A549 (cell line): ENCODE results near the gene SIPA1. TPM values are rescaled to one million over a fixed set of nuclear protein-coding genes. Genes with fewer than 3 reads are reported as not detected.

Source experiments
- ATAC-seq, 2 experiments: fragments of 200-7000 bp in 1 of 2; fragments of >200 bp in 1 of 2; cut with Nextera tagmentation in 1 of 2; cut with Tn5 transposase in 1 of 2; 3 replicates each; pipeline versions ENCODE4 v1.8.0 to v1.9.1; 2018 to 2020; ENCODE audit warnings: mild to moderate bottlenecking in 1 of 2, moderate library complexity in 1 of 2
- CTCF ChIA-PET: fragments of 300-600 bp; sonication (Branson Sonifier 250); formaldehyde crosslinking; extraction: SDS; loops from one replicate; lab custom pipeline; 2021; ENCODE audit warnings: antibody characterized with exemption, inconsistent platforms; lab: Yijun Ruan, JAX
- POLR2A ChIA-PET: fragments of 350-600 bp; formaldehyde crosslinking; extraction: SDS; loops from one replicate; lab custom pipeline; 2021; ENCODE audit warnings: antibody characterized with exemption, inconsistent platforms; lab: Yijun Ruan, JAX
- DNase-seq, 2 experiments: peaks; one replicate each; pipeline versions ENCODE4 v3.0.0 to v3.0.0-alpha.2; 2011 to 2016; ENCODE audit warnings: low read depth in 1 of 2, low spot score in 1 of 2
- FAIRE-seq: peaks from 2 replicates; lab custom pipeline; 2011; peaks lifted over from hg19 to GRCh38; lab: Jason Lieb, UNC
- H3K27ac ChIP-seq, 2 experiments: fragments of >200 bp; sonication (Bioruptor Twin); formaldehyde crosslinking; 3 replicates each; pipeline ENCODE4 v1.5.1; 2016 to 2017
- H3K4me1 ChIP-seq: fragments of >200 bp; sonication (Bioruptor Twin); formaldehyde crosslinking; 3 replicates; pipeline ENCODE4 v1.6.1; 2016
- H3K4me2 ChIP-seq: fragments of >200 bp; sonication (Bioruptor Twin); formaldehyde crosslinking; 3 replicates; pipeline ENCODE4 v1.6.1; 2016
- H3K4me3 ChIP-seq: fragments of >200 bp; sonication (Bioruptor Twin); formaldehyde crosslinking; 3 replicates; pipeline ENCODE4 v1.5.1; 2016
- H3K9me3 ChIP-seq: fragments of >200 bp; sonication (Bioruptor Twin); formaldehyde crosslinking; 3 replicates; pipeline ENCODE4 v1.6.1; 2016
- CBX2 ChIP-seq: fragments of 200-600 bp; sonication (generic); IDR thresholded peaks from 2 replicates; pipeline ENCODE4 v1.6.1; 2016; ENCODE audit warnings: low read depth, mild to moderate bottlenecking, borderline replicate concordance
- CBX8 ChIP-seq: fragments of 200-600 bp; sonication (generic); IDR thresholded peaks from 2 replicates; pipeline ENCODE4 v1.6.1; 2016
- CEBPB ChIP-seq, 2 experiments: fragments of >200 bp in 1 of 2; sonication (Bioruptor Twin) in 1 of 2; formaldehyde crosslinking in 1 of 2; IDR thresholded peaks; 2 replicates each; pipeline ENCODE4 v1.6.1; 2012 to 2016
- CHD4 ChIP-seq: fragments of 200-600 bp; sonication (generic); IDR thresholded peaks from 2 replicates; pipeline ENCODE4 v1.6.1; 2016; ENCODE audit warnings: antibody characterized with exemption, mild to moderate bottlenecking, borderline replicate concordance
- EHMT2 ChIP-seq: fragments of 200-600 bp; sonication (generic); IDR thresholded peaks from 2 replicates; pipeline ENCODE4 v1.6.1; 2016; ENCODE audit warnings: antibody characterized with exemption, low read depth, mild to moderate bottlenecking, moderate library complexity
- FOXS1 ChIP-seq: fragments of 250-450 bp; sonication (Bioruptor Pico); IDR thresholded peaks from 2 replicates; pipeline ENCODE4 v1.5.0; 2020; ENCODE audit warnings: mild to moderate bottlenecking, moderate library complexity
- HDAC2 ChIP-seq: fragments of 200-600 bp; sonication (generic); IDR thresholded peaks from 2 replicates; pipeline ENCODE4 v1.6.1; 2016
- HEYL ChIP-seq: fragments of 250-450 bp; sonication (Bioruptor Pico); IDR thresholded peaks from 2 replicates; pipeline ENCODE4 v1.8.0; 2021; ENCODE audit warnings: mild to moderate bottlenecking, moderate library complexity
- HOXA7 ChIP-seq: fragments of 250-450 bp; sonication (Bioruptor Pico); IDR thresholded peaks from 2 replicates; pipeline ENCODE4 v1.5.0; 2020; ENCODE audit warnings: mild to moderate bottlenecking, moderate library complexity
- NPAS2 ChIP-seq: fragments of 250-450 bp; sonication (Bioruptor Pico); IDR thresholded peaks from 2 replicates; pipeline ENCODE4 v1.8.0; 2022; ENCODE audit warnings: mild to moderate bottlenecking, moderate library complexity, borderline replicate concordance
- PHF8 ChIP-seq: fragments of 200-600 bp; sonication (generic); IDR thresholded peaks from 2 replicates; pipeline ENCODE4 v1.6.1; 2016; ENCODE audit warnings: low read depth, mild to moderate bottlenecking, antibody characterized with exemption, moderate library complexity, borderline replicate concordance
- POLR2A ChIP-seq: IDR thresholded peaks from 2 replicates; pipeline ENCODE4 v1.6.1; 2012; ENCODE audit warnings: mild to moderate bottlenecking, low read length
- POLR2AphosphoS2 ChIP-seq: conservative IDR thresholded peaks from 2 replicates; pipeline ENCODE4 v1.6.1; 2012; ENCODE audit warnings: low read length, improper control_type of control experiment, inconsistent platforms
- RCOR1 ChIP-seq: fragments of 150-350 bp; IDR thresholded peaks from 2 replicates; pipeline ENCODE4 v1.6.1; 2014; ENCODE audit warnings: antibody characterized with exemption, low read length, low read depth
- SMC3 ChIP-seq: fragments of >200 bp; sonication (Bioruptor Twin); formaldehyde crosslinking; IDR thresholded peaks from 3 replicates; pipeline ENCODE4 v1.6.1; 2018; ENCODE audit warnings: inconsistent platforms
- SREBF2 ChIP-seq: fragments of 450-650 bp; IDR thresholded peaks from 2 replicates; pipeline ENCODE4 v1.6.1; 2014; ENCODE audit warnings: mild to moderate bottlenecking, moderate library complexity
- WGBS: methylation state at CpG from one replicate; pipeline ENCODE4 v1.1.6; 2017; ENCODE audit errors: missing lambda C conversion rate; 5-methylcytosine and 5-hydroxymethylcytosine counted together
- polyA plus RNA-seq, 4 experiments: library from polyadenylated mRNA; depleted of rRNA in 3 of 4; stranded (reverse); fragments of >200 nt; fragmentation: RNase III in 1 of 4; extraction: RNeasy Plus Mini Kit Qiagen cat#74134 plus additional on column Dnase treatment in 1 of 4; gene quantifications; 2 replicates in 3 of 4; 3 replicates in 1 of 4; pipeline ENCODE4 v1.2.3, GENCODE V29; 2011 to 2017
- TF ChIP-seq, protein P1 (sequence below): fragments of >200 bp; sonication (Bioruptor Twin); formaldehyde crosslinking; IDR thresholded peaks from 3 replicates; pipeline ENCODE4 v1.5.1; 2016
- TF ChIP-seq, protein P2 (sequence below): IDR thresholded peaks from 2 replicates; pipeline ENCODE4 v1.6.1; 2012
- TF ChIP-seq, protein P3 (sequence below): fragments of 250-450 bp; sonication (Bioruptor Pico); IDR thresholded peaks from 2 replicates; pipeline ENCODE4 v1.5.0; 2021; ENCODE audit warnings: mild to moderate bottlenecking, moderate library complexity, borderline replicate concordance
- TF ChIP-seq, protein P4 (sequence below): fragments of >200 bp; sonication (Bioruptor Twin); formaldehyde crosslinking; IDR thresholded peaks from 3 replicates; pipeline ENCODE4 v1.6.1; 2016

The SIPA1 gene
- polyA plus RNA-seq, 2 of the 4 experiments (the other 2 are of a cell fraction), result 9.9 to 17.4 TPM

DNA sequence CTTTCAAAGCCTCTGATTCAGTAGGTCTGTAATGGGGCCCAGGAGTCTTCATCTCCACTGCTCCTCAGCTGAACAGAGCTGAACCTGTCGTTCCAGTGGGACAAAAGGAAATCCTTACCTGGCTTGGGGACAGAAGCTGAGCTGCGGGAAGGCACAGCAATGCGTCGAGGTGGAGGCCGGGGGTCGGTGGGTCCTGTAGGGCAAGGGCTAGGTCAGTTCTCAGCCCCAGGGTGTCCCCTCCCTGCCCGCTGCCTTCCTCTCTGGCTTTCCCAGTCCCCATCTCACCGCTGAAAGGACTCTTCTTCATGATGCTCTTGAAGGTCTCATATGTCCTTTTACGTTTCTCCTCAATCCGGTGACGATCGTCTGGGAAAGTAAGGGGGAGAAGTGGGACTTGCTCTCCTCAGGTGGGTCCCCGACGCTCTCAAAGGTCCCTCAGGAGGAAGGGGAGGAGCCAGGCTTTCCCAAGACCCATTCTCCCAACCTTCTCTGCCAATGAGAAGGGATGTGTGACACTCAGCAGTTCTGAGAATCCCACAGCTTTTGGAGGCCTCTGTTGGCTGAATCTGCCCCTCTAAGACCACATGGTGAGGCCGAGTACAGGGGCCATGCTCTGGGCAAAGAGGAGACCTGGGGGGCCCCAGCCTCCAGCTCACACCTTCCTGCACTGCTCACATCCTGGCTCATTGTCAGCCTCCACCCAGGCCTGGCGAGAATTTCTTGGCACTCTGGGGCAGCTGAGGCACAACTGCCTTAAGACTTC lies 17.9 kb downstream of the SIPA1 start (continued):
- TF ChIP-seq, protein P1, sequence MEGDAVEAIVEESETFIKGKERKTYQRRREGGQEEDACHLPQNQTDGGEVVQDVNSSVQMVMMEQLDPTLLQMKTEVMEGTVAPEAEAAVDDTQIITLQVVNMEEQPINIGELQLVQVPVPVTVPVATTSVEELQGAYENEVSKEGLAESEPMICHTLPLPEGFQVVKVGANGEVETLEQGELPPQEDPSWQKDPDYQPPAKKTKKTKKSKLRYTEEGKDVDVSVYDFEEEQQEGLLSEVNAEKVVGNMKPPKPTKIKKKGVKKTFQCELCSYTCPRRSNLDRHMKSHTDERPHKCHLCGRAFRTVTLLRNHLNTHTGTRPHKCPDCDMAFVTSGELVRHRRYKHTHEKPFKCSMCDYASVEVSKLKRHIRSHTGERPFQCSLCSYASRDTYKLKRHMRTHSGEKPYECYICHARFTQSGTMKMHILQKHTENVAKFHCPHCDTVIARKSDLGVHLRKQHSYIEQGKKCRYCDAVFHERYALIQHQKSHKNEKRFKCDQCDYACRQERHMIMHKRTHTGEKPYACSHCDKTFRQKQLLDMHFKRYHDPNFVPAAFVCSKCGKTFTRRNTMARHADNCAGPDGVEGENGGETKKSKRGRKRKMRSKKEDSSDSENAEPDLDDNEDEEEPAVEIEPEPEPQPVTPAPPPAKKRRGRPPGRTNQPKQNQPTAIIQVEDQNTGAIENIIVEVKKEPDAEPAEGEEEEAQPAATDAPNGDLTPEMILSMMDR, result no peak
- no peak for TF ChIP-seq RCOR1

DNA sequence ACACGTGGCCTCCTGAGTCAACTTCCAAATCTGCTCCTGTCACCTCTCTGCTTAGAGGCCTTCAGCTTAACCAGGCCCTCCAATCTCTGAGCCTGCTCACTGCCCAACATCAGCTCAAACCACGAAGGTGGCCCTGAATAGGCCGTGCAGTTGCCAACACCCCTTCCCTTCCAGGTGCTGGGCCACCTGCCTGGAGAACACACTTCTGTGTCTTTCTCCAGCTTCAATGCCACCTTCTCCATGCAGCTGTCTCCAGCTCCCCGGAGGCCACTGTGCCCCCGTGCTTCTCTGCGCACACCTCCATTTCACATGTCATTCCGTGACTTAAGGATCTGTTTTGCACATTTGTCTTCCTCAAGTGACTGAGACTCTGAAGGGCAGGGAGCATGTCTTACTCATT lies 19.5 kb downstream of the SIPA1 start:
- Histone ChIP-seq H3K27ac (no peak overlapping the region), H3K4me1 (peaks cover 15% of the 10 kb centered on the region), H3K9me3 (no peaks in the 10 kb centered on the region), H3K4me2 (no peak overlapping the region), H3K4me3 (no peak overlapping the region)
- WGBS, result 100% methylated on average over 7 of the region's 7 CpGs
- ATAC-seq (no peak), FAIRE-seq (no peak), DNase-seq (no peak)
- CTCF ChIA-PET, result interaction anchor here (0.5 to 2.3 kb wide), 3 partner anchors 31 to 54 kb away, joined by 3 to 11 read pairs (median 3); no protein-coding TSS in a partner anchor
- POLR2A ChIA-PET, result no interaction called here
- TF ChIP-seq CEBPB (IDR thresholded peaks at IDR 0.05) (no peak), SREBF2 (no peak), EHMT2 (no peak), HDAC2 (no peak), CHD4 (no peak), POLR2A (no peak), NPAS2 (CRISPR knock-in tag) (no peak)
- TF ChIP-seq, protein P1, result no peak
- TF ChIP-seq, protein P2, sequence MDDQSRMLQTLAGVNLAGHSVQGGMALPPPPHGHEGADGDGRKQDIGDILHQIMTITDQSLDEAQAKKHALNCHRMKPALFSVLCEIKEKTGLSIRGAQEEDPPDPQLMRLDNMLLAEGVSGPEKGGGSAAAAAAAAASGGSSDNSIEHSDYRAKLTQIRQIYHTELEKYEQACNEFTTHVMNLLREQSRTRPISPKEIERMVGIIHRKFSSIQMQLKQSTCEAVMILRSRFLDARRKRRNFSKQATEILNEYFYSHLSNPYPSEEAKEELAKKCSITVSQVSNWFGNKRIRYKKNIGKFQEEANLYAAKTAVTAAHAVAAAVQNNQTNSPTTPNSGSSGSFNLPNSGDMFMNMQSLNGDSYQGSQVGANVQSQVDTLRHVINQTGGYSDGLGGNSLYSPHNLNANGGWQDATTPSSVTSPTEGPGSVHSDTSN, result no peak
- TF ChIP-seq, protein P3, sequence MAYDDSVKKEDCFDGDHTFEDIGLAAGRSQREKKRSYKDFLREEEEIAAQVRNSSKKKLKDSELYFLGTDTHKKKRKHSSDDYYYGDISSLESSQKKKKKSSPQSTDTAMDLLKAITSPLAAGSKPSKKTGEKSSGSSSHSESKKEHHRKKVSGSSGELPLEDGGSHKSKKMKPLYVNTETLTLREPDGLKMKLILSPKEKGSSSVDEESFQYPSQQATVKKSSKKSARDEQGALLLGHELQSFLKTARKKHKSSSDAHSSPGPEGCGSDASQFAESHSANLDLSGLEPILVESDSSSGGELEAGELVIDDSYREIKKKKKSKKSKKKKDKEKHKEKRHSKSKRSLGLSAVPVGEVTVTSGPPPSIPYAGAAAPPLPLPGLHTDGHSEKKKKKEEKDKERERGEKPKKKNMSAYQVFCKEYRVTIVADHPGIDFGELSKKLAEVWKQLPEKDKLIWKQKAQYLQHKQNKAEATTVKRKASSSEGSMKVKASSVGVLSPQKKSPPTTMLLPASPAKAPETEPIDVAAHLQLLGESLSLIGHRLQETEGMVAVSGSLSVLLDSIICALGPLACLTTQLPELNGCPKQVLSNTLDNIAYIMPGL (CRISPR knock-in tag), result no peak

DNA sequence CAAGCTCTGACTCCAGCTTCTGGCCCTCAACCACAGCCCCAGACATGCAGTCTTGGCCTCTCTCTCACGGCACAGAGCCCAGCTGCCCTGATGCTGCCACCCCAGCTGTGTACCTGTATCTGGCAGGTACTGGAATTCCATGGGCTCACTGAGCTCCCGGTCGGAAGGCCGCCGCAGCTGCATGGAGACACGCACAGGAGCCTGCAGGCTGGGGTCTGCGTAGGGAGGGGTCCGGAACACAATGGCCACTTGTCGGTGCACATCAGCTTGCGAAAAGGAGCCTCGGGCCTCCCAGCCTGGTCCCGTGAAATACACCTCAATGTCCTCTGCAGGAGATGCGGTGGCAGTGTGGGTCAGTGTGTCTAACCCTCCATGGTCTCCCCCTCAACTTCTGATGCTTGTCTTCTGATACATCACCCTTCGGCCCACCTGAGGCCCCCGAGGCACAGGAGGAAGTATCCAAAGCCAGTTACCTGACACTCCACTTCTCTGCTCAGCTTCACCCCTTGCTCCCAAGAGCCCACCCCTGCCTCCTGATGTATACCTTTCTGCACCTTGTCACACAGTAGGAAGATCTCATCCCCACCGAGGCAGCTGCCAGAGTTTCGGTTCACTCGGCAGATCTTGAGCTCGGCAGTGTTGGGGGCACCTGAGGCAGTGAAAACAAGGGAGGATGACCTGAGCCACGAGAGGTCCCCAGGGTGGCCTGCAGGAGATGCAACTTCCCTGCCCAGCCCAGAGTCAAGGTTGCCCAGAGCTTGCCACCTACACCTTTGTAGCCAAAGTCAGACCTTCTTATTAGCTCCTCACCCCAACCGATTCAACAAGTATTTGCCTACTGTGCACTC lies 20.5 kb downstream of the SIPA1 start:
- POLR2A ChIA-PET, result no interaction called here
- DNase-seq, result no peak
- ATAC-seq, result no peak
- Histone ChIP-seq H3K9me3 (no peaks in the 10 kb centered on the region), H3K4me1 (peaks cover 10% of the 10 kb centered on the region; the same call in 2 of the 3 replicates), H3K4me2 (no peak overlapping the region), H3K4me3 (no peak overlapping the region), H3K27ac (no peak overlapping the region)
- 93% methylated on average over 21 of the region's 21 CpGs for WGBS
- CTCF ChIA-PET, result interaction anchor here (0.6 to 2.3 kb wide), 4 partner anchors 32 to 706 kb away, joined by 3 to 11 read pairs (median 4); no protein-coding TSS in a partner anchor
- TF ChIP-seq CBX2 (no peak), CBX8 (no peak), SMC3 (no peak), POLR2AphosphoS2 (no peak), FOXS1 (CRISPR knock-in tag) (no peak), HOXA7 (CRISPR knock-in tag) (no peak), HEYL (CRISPR knock-in tag) (no peak), PHF8 (no peak), CEBPB (IDR thresholded peaks at IDR 0.05) (no peak)
- TF ChIP-seq, protein P4, sequence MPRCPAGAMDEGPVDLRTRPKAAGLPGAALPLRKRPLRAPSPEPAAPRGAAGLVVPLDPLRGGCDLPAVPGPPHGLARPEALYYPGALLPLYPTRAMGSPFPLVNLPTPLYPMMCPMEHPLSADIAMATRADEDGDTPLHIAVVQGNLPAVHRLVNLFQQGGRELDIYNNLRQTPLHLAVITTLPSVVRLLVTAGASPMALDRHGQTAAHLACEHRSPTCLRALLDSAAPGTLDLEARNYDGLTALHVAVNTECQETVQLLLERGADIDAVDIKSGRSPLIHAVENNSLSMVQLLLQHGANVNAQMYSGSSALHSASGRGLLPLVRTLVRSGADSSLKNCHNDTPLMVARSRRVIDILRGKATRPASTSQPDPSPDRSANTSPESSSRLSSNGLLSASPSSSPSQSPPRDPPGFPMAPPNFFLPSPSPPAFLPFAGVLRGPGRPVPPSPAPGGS, result no peak
- FAIRE-seq, result no peak
